GM23338 (cell line): ENCODE results near the gene PLPPR2. TPM values are rescaled to one million over a fixed set of nuclear protein-coding genes. Genes with fewer than 3 reads are reported as not detected.

ENCODE experiments used
- ATAC-seq: fragments of 200-7000 bp; cut with Tn5 transposase; 3 replicates; pipeline ENCODE4 v1.9.1; 2020
- DNase-seq: peaks from one replicate; pipeline ENCODE4 v3.0.0-alpha.2; 2015; ENCODE audit warnings: low spot score
- H2AFZ ChIP-seq: fragments of 200-600 bp; sonication (generic); 2 replicates; pipeline ENCODE4 v1.8.0; 2016; ENCODE audit warnings: antibody characterized with exemption, mild to moderate bottlenecking, moderate library complexity
- H3F3A ChIP-seq: fragments of 200-600 bp; sonication (generic); replicated peaks from 2 replicates; pipeline ENCODE4 v1.8.0; 2017; ENCODE audit warnings: antibody characterized with exemption, mixed run types, low read depth
- H3K27ac ChIP-seq: fragments of 200-600 bp; sonication (generic); 2 replicates; pipeline ENCODE4 v1.6.1; 2016; ENCODE audit warnings: low read depth
- H3K27me3 ChIP-seq: fragments of 200-600 bp; sonication (generic); 2 replicates; pipeline ENCODE4 v1.8.0; 2016; ENCODE audit warnings: mild to moderate bottlenecking, mixed run types, moderate library complexity; ENCODE audit not compliant: insufficient read depth
- H3K36me3 ChIP-seq: fragments of 200-600 bp; sonication (generic); 2 replicates; pipeline ENCODE4 v1.8.0; 2016; ENCODE audit warnings: mild to moderate bottlenecking; ENCODE audit not compliant: insufficient read depth
- H3K4me1 ChIP-seq: fragments of 200-600 bp; sonication (generic); 2 replicates; pipeline ENCODE4 v1.8.0; 2016; ENCODE audit warnings: mild to moderate bottlenecking, moderate library complexity; ENCODE audit not compliant: insufficient read depth
- H3K4me2 ChIP-seq: fragments of 200-600 bp; sonication (generic); 2 replicates; pipeline ENCODE4 v1.7.1; 2017; ENCODE audit warnings: mixed run types
- H3K4me3 ChIP-seq: fragments of 200-600 bp; sonication (generic); 2 replicates; pipeline ENCODE4 v1.6.1; 2016; ENCODE audit warnings: mixed run types
- H3K79me2 ChIP-seq: fragments of 200-600 bp; sonication (generic); replicated peaks from 2 replicates; pipeline ENCODE4 v1.8.0; 2017; ENCODE audit warnings: mild to moderate bottlenecking; ENCODE audit not compliant: insufficient read depth
- H3K9me2 ChIP-seq: fragments of 200-600 bp; sonication (generic); 2 replicates; pipeline ENCODE4 v1.8.0; 2017; ENCODE audit not compliant: insufficient read depth
- H4K20me1 ChIP-seq: fragments of 200-600 bp; sonication (generic); replicated peaks from 2 replicates; pipeline ENCODE4 v1.8.0; 2017; ENCODE audit warnings: mild to moderate bottlenecking; ENCODE audit not compliant: insufficient read depth
- H3K27ac Mint-ChIP-seq: 2 replicates; pipeline ENCODE4 v1.8.0; 2020; ENCODE audit warnings: inconsistent platforms, mild to moderate bottlenecking, moderate library complexity, mixed read lengths
- H3K27me3 Mint-ChIP-seq: 3 replicates; pipeline ENCODE4 v1.8.0; 2022; ENCODE audit warnings: low read depth, mild to moderate bottlenecking, moderate library complexity, mixed read lengths, inconsistent platforms; ENCODE audit not compliant: insufficient read depth, poor library complexity
- H3K36me3 Mint-ChIP-seq: 3 replicates; pipeline ENCODE4 v1.8.0; 2021; ENCODE audit warnings: low read depth, mild to moderate bottlenecking, inconsistent platforms, moderate library complexity, mixed read lengths
- H3K4me1 Mint-ChIP-seq: 3 replicates; pipeline ENCODE4 v1.8.0; 2020; ENCODE audit warnings: mild to moderate bottlenecking, inconsistent platforms, mixed read lengths
- H3K4me3 Mint-ChIP-seq: 3 replicates; pipeline ENCODE4 v1.8.0; 2021; ENCODE audit warnings: moderate library complexity, mild to moderate bottlenecking, inconsistent platforms, mixed read lengths
- H3K9me3 Mint-ChIP-seq: 3 replicates; pipeline ENCODE4 v1.8.0; 2020; ENCODE audit warnings: moderate library complexity, mild to moderate bottlenecking, inconsistent platforms, mixed read lengths
- CTCF ChIP-seq, 2 experiments: fragments of 200-600 bp in 1 of 2; sonication (generic) in 1 of 2; conservative IDR thresholded peaks; 2 replicates each; pipeline versions ENCODE4 v1.5.1 to v1.6.1; 2016 to 2017; ENCODE audit warnings: antibody characterized with exemption in 2 of 2, low read depth in 2 of 2, mild to moderate bottlenecking in 2 of 2, moderate library complexity in 1 of 2
- NANOG ChIP-seq: IDR thresholded peaks from 2 replicates; pipeline ENCODE4 v1.6.1; 2016; ENCODE audit warnings: antibody characterized with exemption, borderline replicate concordance
- STAT1 ChIP-seq: IDR thresholded peaks from one replicate; pipeline ENCODE4 v1.6.1; 2016; ENCODE audit warnings: antibody characterized with exemption; ENCODE audit not compliant: unreplicated experiment
- ZNF462 ChIP-seq: fragments of 250-450 bp; sonication (Bioruptor Pico); IDR thresholded peaks from 2 replicates; pipeline ENCODE4 v1.5.0; 2020; ENCODE audit warnings: mild to moderate bottlenecking, moderate library complexity
- polyA plus RNA-seq: library from polyadenylated mRNA; unstranded; fragments of >200 nt; fragmentation: Nextera tagmentation; extraction: Ambion mirVana; gene quantifications from 2 replicates; pipeline ENCODE4 v1.2.1, GENCODE V29; 2016
- total RNA-seq: library from RNA; depleted of rRNA; stranded (reverse); fragments of >200 nt; shearing (Covaris generic); gene quantifications from 2 replicates; pipeline ENCODE4 v1.2.3, GENCODE V29; 2014

PLPPR2 gene
- total and polyA plus RNA-seq, 2 experiments from 2014 or later = 9.0 to 12.0 TPM

- TF ChIP-seq ZNF462 (CRISPR knock-in tag) = no peak
These were observed 32.8 kb upstream of the PLPPR2 start (continued) for GRCh38 chr19:11322269-11323024.

GRCh38 chr19:11323601-11324078 is 31.6 kb upstream of the PLPPR2 start:
- no peaks in the 10 kb centered on the region for H3K27me3 ChIP-seq
- TF ChIP-seq STAT1 = no peak
- no peak for TF ChIP-seq NANOG
- peak; percentile 36 to 44 for TF ChIP-seq CTCF (conservative IDR thresholded peaks at IDR 0.05; ENCODE audit: low read depth in 2 of 2)
- H3K79me2 ChIP-seq = no peaks in the 10 kb centered on the region
- DNase-seq (peak; percentile 57), ATAC-seq (peak; percentile 54)
- Mint-ChIP-seq H3K36me3 (no peaks in the 10 kb centered on the region; the same call in 2 of the 3 replicates), H3K27me3 (peaks cover 10% of the 10 kb centered on the region), H3K4me1 (peaks cover 15% of the 10 kb centered on the region), H3K9me3 (no peaks in the 10 kb centered on the region), H3K4me3 (no peak overlapping the region), H3K27ac (no peak overlapping the region; the same call in 1 of the 2 replicates)
- H3K36me3 ChIP-seq = no peaks in the 10 kb centered on the region
- no peak overlapping the region for H3K27ac ChIP-seq
- H3F3A ChIP-seq = no peaks in the 10 kb centered on the region; the same call in 1 of the 2 replicates
- no peaks in the 10 kb centered on the region for H4K20me1 ChIP-seq
- H3K4me1 ChIP-seq = no peaks in the 10 kb centered on the region; the same call in 1 of the 2 replicates
- H2AFZ ChIP-seq = no peak overlapping the region
- no peaks in the 10 kb centered on the region for H3K9me2 ChIP-seq
- no peak overlapping the region for H3K4me3 ChIP-seq
- H3K4me2 ChIP-seq = no peak overlapping the region
